GM21447 (cell line): ENCODE measurements around the gene ZKSCAN5.
A peak's percentile ranks its signal among the peaks of the same experiment; 100 is the strongest.

Experiments used
- ATAC-seq: cut with Tn5 transposase; IDR thresholded peaks from one replicate; pipeline ENCODE4 v1.9.1; 2021; ENCODE audit not compliant: unreplicated experiment

ZKSCAN5 gene

DNA sequence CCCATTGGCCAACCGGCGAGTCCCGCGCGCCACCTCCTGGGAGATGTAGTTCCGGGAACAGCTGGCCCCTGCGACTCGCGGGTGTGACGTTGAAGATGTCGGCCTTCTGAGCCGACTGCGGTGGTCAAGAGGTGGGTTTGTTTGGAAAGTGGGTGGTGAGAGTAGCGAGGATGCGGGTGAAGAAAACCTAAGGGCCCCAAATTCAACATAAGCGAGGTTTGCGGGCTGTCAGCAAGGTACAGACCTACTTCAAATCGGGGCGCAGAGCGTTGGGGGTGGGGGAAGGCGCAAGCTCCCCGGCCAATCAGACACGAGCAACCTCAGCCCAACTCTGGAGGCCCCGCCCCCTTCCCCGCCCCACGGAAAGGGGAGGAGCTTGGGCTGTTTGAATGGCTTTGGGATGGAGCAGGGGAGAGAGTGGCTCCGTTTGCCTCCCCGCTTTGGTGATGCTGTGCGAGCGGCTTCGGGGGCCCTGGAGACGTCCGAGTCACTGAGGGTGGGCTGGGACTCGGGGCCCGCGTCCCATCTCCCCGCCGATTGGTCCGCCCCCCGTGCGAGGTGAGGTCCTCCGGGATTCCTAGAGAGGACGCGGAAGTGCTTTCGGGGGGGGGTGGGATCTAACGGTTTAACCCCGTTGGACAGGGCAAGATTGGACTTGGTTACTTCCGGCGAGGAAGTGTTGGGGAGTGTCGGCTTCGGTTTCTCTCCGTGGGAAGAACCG, at the start of gene ZKSCAN5:
Gene ZKSCAN5 (plus strand): TSS at position 60 of the 721 bp plus-strand sequence. CDS start 1,383 bp downstream, outside the sequence.
- peak; percentile 80 for ATAC-seq

DNA sequence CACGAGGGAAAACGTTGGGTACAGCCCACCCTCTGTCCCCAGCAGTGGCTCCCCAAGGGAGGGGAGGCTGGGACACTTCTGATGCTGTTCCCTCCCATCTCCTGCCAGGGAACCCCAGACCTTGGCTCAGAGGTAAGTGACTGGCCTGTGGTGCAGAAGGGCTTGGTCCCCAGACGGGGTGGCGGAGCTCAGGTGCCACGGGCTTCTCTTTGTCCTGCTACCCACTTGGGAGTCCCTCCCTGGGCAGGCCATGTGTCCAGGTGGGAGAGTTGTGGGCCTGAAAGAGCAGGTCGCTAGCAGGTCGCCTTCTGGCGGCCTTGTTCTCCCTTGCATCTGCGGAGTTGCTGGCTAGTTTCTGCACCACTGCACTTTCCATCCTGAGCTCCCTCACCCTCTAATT, 48.6 kb upstream of the ZKSCAN5 start:
- no peak for ATAC-seq

- ATAC-seq = no peak
These were observed 48.2 kb upstream of the ZKSCAN5 start for GRCh38 chr7:99456288-99456687.

DNA sequence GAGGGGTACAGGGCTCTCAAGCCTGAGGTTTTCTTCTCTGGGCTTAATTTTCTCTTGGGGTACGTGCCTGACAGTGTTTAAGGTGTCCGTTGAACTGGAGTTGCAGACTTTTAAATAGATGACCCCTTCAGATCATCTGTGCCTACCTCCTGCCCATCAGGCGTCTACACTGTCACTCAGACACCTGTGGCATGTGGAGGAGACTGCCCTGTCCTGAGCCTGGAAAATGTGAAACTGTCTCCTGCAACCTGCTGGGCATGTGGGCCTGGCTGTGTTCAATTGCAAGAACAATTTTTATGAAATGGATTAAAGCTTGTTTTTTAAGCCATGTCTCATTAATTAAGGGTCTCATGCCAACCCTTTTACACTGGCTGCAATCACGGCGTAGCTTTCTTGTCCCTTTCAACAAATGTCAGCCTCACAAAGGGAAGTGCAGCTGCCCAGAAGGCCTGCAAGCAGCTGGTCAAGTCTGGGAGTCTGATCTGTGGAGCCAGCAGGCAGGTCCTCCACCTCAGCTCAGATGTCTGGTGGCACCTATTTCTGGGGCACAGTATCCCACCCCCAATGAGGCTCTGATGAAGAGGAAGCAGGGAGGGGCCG, 47.3 kb upstream of the ZKSCAN5 start:
- ATAC-seq = no peak

- no peak for ATAC-seq
These were observed 46.6 kb upstream of the ZKSCAN5 start for GRCh38 chr7:99457650-99458493.

DNA sequence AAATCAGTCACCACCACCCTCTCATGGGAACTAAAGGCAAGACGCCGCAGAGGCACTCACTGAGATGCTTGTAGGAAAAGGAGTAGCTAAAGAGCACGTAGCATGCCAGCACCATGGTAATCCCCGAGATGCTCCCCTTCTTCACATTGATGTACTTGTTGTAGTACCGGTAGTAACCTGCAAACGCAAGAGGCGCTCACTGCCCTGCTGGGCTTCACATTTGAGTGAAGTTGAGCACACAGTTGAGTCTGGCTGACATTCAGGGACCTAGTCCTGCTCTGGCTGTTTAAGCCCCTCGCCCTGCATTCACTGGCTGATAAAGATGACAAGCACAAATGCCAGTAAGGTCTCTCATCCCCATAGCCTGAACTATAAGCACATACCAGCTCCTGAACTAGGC, 45.4 kb upstream of the ZKSCAN5 start:
- ATAC-seq = no peak

- no peak for ATAC-seq
These were observed 43.8 kb upstream of the ZKSCAN5 start for GRCh38 chr7:99460651-99461050.

- ATAC-seq = no peak
These were observed 43.2 kb upstream of the ZKSCAN5 start for GRCh38 chr7:99461221-99461620.

DNA sequence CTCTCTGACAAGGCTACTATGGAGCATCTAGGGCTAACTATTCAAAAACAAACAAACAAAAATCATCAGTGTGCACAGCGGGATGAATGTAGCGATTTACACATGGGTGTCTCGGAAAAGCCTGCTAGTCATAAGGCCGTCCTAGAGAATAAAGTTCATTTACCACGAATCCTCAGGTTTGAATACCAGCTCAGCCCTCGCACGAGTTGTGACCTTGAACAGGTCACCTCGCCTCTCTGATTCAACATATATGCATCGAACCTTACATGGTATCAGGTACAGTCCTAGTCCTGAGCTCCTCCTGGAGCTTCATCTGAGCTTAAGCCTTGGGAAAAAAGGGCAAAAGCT, 39.1 kb upstream of the ZKSCAN5 start:
- ATAC-seq = no peak

DNA sequence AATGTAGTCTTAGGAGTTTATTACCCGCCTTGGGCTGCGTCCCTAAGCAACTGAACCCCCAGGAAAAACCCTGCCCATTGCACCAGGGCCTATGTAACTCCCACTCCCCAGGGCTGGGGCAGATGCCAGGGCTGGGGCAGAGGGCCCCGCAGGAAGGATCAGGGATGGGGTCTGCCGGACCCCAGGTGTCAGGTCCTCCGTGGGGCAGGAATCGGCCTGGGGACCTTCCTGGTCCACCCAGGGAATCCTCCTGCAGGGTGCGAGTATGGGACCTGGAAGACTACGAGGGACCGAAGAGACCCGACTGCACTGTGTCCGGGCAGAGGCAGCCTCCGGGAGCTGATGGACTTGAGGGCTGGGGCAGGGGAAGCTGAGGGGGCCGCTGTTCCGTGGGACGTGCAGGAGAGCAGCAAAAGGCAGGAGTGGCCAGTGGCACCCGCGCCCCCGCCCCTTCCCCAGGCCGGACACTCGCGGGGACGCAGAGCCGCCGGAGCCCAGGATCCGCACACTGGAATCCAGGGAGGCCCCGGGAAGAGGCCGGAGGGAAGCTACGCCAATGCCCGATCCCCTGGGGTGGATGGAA, 36.0 kb upstream of the ZKSCAN5 start:
- no peak for ATAC-seq

DNA sequence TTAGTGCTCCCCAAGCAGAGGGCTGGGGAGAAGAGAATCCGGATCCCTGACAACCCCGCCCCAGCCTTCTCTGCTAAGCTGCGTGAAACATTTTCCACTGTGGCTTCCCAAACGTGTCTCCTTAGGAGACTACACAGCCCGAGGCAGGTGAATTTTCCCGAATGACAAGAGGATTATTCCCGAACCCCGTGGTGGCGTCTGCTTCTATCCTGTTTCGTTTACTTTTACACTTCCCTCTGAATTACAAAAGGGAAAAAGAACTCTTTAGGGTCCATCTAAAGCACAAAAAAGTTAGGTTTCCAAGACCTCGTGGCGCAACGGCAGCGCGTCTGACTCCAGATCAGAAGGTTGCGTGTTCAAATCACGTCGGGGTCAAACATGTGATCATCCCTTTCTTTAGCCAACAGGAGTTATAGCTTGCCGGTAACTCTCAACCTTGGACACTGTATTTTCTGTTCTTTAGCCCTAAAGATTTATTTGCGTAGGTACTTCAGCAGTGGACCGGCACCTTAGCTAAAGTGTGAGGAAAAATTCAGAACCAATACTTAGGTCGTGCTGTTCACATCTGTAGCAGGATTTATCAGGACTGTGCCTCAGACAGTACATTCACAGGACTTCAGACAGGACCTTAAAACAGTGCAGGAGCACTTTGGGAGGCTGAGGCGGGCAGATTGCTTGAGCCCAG, 34.9 kb upstream of the ZKSCAN5 start:
- no peak for ATAC-seq

DNA sequence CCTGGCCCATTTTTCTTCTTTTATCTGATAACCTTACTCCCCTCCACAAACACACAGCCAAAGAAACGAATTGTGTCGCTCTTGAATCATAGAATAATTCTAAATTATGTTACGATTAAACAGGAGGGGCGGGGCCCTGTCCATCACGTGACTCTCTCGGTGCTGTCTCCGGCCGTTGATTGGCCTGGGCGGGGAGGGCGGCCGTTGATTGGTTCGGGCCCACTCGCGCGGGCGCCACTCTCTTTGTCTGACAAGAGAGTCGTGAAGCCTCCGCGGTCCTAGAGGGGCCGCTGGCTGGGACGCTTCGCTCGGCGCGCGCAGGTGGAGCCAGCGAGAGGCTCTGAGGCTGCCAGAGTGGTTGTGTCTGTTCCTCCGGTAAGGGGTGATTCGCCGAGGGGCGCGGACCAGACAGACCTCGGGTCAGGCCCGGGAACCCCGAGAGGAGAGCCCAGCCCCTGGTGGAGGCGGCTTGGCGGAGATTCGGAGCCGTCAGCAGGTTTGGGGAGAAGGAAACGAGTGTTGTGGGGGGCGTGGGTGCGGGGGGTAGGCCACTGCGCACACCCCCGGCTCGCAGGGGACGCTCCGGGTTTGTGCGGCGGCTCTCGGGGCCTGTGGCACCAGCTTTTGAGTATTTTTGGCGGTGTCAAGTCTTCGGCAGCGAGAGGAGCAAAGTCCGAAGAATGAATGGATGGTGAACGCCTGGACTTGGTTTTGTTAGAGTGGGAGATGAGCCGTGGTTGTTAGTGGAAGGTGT, 31.7 kb upstream of the ZKSCAN5 start, which contains the start of gene ZNF789:
Gene ZNF789 (plus strand): TSS at position 330 of the 754 bp plus-strand sequence. CDS start 3,567 bp downstream, outside the sequence.
- ATAC-seq = peak; percentile 93

DNA sequence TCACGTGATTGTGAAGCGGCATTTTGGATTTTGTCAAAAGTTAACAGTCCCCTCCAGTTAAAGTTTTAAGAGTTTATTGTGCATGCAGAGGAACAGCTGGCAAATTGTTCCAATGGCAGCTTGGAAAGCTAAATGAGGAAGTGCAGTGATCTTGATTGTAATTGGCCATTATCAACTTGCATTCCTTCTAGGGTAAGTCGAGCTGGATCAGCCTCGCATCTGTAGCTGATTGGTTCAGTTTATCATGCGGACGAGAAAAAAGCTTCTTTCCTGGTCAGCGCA, 31.2 kb upstream of the ZKSCAN5 start:
- peak; percentile 19 for ATAC-seq

- no peak for ATAC-seq
These were observed 28.4 kb upstream of the ZKSCAN5 start for GRCh38 chr7:99476107-99476506.

- ATAC-seq = no peak
These were observed 25.7 kb upstream of the ZKSCAN5 start for GRCh38 chr7:99478464-99479440.

- ATAC-seq = no peak
These were observed 19.4 kb upstream of the ZKSCAN5 start for GRCh38 chr7:99485094-99485493.

- no peak for ATAC-seq
These were observed 15.2 kb upstream of the ZKSCAN5 start for GRCh38 chr7:99489235-99489634.

GRCh38 chr7:99490878-99491277, 13.6 kb upstream of the ZKSCAN5 start:
- ATAC-seq = no peak

DNA sequence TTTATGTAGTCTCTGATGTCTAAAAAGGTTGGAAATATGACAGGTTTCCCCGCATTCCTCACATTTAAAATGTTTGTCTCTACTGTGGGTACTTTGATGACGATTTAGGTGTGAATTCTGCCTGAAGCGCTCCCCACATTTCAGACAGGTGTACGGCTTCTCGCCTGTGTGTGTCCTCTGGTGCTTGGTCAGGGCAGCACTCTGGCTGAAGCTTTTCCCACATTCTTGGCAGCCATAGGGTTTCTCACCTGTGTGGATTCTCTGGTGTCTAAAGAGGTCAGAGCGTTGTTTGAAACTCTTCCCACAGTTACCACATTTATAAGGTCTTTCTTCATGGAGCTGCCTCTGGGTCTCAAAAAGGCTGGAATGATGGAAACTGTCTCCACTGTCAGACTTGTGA, 10.6 kb upstream of the ZKSCAN5 start:
- ATAC-seq = no peak
